GM18873 (cell line): Measurements from ENCODE around the gene TNFSF8.

ENCODE experiments used
- ATAC-seq: cut with Tn5 transposase; IDR thresholded peaks from one replicate; pipeline ENCODE4 v1.9.1; 2021; ENCODE audit warnings: mild to moderate bottlenecking, moderate library complexity, moderate number of reproducible peaks; ENCODE audit not compliant: unreplicated experiment, low FRiP score

The TNFSF8 gene

GRCh38 chr9:114930056-114930812 is at the start of gene TNFSF8:
Gene TNFSF8 (minus strand): TSS chr9:114930591. CDS start chr9:114930303, 288 bp downstream.
- ATAC-seq, result no peak

- ATAC-seq, result no peak
These were observed 42.8 kb upstream of the TNFSF8 start for GRCh38 chr9:114973216-114973615.

GRCh38 chr9:114972510-114973136 is 42.2 kb upstream of the TNFSF8 start:
- no peak for ATAC-seq

GRCh38 chr9:114969269-114969668 is 38.9 kb upstream of the TNFSF8 start:
- ATAC-seq, result no peak

- no peak for ATAC-seq
These were observed 38.3 kb upstream of the TNFSF8 start for GRCh38 chr9:114968671-114969070.

GRCh38 chr9:114965564-114965963 is 35.2 kb upstream of the TNFSF8 start:
- no peak for ATAC-seq

GRCh38 chr9:114962809-114963208 is 32.4 kb upstream of the TNFSF8 start:
- no peak for ATAC-seq

GRCh38 chr9:114960276-114960675 is 29.9 kb upstream of the TNFSF8 start:
- ATAC-seq, result no peak

GRCh38 chr9:114958844-114959235 is 28.4 kb upstream of the TNFSF8 start:
- no peak for ATAC-seq

- no peak for ATAC-seq
These were observed 27.8 kb upstream of the TNFSF8 start for GRCh38 chr9:114958021-114958843.

- no peak for ATAC-seq
These were observed 27.2 kb upstream of the TNFSF8 start for GRCh38 chr9:114957558-114957957.

GRCh38 chr9:114954956-114955582 is 24.7 kb upstream of the TNFSF8 start:
- ATAC-seq, result no peak

- no peak for ATAC-seq
These were observed 23.6 kb upstream of the TNFSF8 start for GRCh38 chr9:114953959-114954358.

- ATAC-seq, result no peak
These were observed 22.7 kb upstream of the TNFSF8 start for GRCh38 chr9:114953046-114953445.

- no peak for ATAC-seq
These were observed 20.4 kb upstream of the TNFSF8 start for GRCh38 chr9:114950761-114951160.

GRCh38 chr9:114947058-114947457 is 16.7 kb upstream of the TNFSF8 start:
- no peak for ATAC-seq

GRCh38 chr9:114945616-114946412 is 15.4 kb upstream of the TNFSF8 start:
- no peak for ATAC-seq

- no peak for ATAC-seq
These were observed 11.0 kb upstream of the TNFSF8 start for GRCh38 chr9:114941376-114941775.

- ATAC-seq, result no peak
These were observed 8.5 kb upstream of the TNFSF8 start for GRCh38 chr9:114938687-114939575.
